Activated effector memory CD4-positive, alpha-beta T cell treated with anti-CD3 and anti-CD28 coated beads, Interleukin-2, amount 50 U/mL, for 16 hours (primary cell): ENCODE results near the gene RSRC1.

ENCODE experiments used
- DNase-seq: peaks from one replicate; pipeline ENCODE4 v3.0.0-alpha.2; 2020

Gene RSRC1

DNA sequence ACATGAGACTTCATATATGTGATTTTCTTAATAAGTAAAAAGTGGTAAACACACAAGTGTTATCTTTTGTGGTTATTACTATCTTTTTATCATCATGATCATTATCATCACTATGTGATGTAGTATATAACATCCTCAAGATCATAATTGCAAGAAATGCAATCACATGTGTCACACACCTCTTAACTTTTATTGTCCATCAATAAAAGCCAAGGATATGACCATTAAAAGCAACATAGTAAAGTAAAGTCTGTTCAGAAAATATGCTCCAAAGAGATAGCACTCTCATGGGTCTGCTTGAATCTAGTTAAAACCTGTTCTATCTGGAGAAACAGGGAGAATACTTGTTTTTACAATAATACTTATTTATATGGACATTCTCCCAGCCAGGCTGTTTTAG is 308.1 kb downstream of the RSRC1 start:
- DNase-seq, result no peak

- DNase-seq, result no peak
Measured at GRCh38 chr3:158419820-158420653, 310.1 kb downstream of the RSRC1 start.

- DNase-seq, result no peak
Measured at GRCh38 chr3:158420654-158421396, 310.9 kb downstream of the RSRC1 start.

DNA sequence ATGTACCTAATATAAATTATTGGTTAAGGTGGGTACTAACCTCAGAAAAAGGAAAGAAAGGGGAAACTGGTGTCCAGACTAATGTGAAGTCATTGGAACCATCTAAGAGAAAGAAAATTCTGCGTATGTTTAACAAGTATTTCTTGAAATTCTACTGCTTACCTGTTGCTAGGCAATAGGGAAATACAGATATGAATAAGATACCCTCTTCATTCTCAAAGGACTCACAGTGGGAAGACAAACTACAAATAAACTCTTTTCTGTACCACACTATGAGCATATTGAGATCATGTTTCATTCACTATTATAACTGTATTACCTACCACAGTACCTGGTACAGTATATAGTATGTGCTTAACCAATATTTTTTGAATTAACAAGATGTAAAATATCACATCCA is 320.6 kb downstream of the RSRC1 start:
- no peak for DNase-seq

DNA sequence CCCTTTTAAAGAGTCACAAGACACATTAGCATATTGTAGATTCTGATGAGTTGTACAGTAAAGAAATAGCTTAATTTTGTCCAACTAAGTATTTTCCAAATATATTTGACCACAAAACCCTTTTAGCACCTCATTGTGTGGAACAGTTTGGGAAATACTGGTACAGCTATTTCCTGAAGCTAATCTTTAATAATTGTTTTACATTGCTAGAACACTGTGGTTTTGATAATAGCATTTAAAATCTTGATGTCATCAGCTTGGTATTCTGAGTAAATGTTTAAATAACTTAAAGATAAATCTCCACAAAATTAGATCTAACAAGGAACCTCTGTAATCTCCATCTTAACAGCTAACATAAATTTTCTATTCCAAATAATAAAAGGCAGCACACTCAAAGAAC is 321.1 kb downstream of the RSRC1 start:
- DNase-seq, result no peak

DNA sequence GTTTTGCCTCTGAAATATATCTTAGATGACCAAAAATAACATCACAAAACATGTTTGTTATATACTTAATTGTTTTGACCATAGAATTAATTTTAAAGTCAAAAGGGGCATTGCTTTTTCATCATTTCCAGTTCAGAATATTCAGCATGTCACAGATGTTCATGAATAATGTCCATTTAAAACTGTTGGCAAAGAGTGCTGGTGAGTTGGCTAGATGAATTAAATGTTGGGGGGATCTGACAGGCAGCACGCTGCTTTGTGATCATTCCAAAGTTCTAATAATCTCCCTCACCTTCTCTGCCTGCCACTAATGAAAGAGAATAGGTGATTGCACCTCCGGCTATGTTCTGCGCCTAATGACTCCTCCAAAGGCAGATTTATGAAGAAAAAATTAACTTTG is 321.9 kb downstream of the RSRC1 start:
- no peak for DNase-seq

DNA sequence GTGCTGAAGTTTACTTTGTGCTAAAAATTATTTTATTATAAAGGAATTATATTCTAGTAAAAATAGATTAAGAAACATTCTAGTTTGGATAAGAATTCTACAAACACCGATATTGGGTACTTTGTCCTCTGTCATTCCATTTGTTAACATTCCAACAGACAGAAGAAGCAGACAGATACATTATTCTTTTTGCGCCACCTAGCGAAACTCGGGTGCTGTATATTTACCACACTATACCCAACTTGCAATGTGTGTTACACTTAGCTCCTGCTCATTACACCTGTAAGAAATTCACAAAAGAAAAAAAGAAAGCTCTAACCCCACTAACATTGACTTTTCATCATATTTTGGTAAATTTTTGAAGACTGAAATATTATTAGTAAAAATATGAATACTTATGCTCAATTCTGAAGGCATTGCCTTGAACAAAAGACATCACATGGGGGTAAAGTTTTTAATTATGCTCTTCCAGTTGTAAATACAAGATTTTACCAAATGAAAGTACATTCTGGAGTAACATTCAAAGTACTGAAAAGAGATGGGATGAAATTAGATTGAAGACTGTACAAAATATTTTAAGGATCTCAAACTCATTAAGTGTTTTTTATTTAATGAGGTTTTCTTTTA is 324.6 kb downstream of the RSRC1 start:
- DNase-seq, result no peak

DNA sequence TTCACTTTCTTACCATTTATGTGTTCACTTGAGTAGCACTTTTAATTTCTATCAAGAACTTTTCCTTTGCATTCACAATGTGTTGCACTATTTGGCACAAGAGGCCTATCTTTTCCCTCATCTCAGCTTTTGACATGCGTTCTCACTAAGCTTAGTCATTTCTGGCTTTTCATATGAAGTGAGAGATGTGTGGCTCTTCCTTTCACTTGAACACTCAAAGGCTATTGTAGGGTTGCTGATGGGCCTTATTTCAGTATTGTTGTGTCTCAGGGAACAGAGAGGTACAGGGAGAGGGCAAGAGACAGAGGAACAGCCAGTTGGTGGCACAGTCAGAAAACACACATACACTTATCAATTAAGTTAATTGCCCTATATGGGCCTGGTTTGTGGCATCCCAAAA is 333.7 kb downstream of the RSRC1 start:
- no peak for DNase-seq

GRCh38 chr3:158447408-158447807 is 337.5 kb downstream of the RSRC1 start:
- no peak for DNase-seq

GRCh38 chr3:158451405-158452055 is 341.6 kb downstream of the RSRC1 start:
- no peak for DNase-seq

- no peak for DNase-seq
Measured at GRCh38 chr3:158452334-158452733, 342.4 kb downstream of the RSRC1 start.

GRCh38 chr3:158453004-158453403 is 343.1 kb downstream of the RSRC1 start:
- no peak for DNase-seq

DNA sequence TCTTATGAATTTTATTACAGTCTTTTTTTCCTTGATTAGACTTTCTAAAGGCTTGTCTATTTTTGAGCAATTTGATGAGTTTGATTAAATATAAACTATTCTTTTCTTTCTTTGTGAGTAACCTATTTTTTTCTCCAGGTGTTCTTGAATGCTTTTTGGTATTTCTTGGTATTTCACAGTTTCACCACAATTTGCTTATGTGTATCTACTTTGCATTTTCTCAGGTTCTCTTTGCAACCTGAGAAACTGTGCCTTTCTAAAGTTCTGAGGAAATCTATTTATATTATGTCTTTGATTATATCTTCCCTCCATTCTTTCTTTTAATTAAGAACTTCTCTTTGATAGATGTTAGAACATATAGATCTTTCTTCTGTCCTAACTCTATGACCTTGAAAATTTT is 344.0 kb downstream of the RSRC1 start:
- no peak for DNase-seq

DNA sequence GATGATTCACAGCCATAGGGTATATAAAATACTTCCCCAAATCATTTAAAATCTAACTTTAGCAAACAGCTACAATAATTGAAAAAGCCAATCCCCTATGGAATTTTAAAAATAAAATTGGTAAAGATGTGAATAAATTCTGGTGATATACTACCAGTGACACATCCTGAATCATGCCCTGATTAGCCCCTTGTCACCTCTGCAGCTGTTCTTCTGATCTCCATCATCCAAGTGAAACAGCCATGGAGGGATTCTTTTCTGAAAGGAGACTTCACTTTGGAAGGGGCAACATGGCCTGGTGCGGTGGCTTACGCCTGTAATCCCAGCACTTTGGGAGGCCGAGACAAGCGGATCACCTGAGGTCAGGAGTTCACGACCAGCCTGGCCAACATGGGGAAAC is 345.5 kb downstream of the RSRC1 start:
- no peak for DNase-seq

DNA sequence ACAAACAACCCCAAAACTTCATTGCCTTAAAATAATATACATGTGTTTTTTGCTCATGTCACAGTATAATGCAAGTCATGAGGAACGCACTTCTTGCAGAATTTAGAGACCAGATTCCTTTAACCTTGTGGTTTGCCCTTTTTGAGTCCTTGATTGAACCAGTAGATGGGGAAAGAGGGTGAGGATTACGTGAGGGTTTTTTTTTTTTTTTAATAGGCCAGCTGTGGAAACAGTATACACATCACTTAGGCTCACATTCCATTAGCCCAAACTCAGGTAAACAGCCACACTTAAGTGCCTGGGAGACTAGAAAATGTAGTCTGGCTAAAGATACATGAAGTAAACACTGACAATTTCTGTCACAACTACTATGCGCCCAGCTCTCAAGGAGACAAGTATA is 346.2 kb downstream of the RSRC1 start:
- DNase-seq, result no peak

DNA sequence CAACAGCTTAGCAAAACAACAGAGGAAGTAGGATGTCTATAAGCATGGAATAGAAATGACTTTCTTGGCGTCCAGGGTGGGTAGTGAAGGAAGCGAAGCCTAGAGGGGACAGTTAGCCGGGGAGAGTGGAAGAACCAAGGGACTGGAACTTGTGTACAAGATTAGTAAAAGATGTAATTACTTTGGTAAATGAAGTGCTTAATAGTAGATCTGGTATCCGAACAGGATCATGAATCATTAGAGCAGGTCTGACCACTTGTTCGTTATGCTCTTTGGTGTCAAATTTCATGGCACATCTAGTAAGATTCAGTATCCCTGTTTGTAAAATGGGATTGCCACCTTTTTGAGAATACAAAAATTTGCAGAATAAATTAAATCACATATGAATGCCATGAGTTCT is 348.6 kb downstream of the RSRC1 start:
- no peak for DNase-seq

DNA sequence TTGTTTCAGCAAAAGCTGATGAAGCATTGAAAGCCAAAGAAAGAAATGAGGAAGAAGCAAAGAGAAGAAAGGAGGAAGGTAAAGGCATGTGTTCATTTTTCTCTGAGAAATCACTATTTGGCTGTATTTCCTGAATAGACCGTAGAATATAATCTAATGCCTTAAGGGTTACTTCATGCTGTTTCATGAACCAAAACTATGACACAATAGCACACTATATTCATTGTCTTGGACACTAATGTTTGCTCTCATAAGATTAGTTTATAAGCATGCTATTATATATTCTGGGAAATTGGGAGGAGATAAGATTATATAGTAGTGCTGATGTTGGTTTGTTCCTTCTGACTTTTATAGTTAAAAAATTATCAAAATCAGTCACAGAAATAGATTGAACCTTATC is 351.0 kb downstream of the RSRC1 start:
- DNase-seq, result no peak

- no peak for DNase-seq
Measured at GRCh38 chr3:158463556-158463955, 353.7 kb downstream of the RSRC1 start.

GRCh38 chr3:158465074-158465473 is 355.2 kb downstream of the RSRC1 start:
- no peak for DNase-seq

- no peak for DNase-seq
Measured at GRCh38 chr3:158470944-158471638, 361.2 kb downstream of the RSRC1 start.

DNA sequence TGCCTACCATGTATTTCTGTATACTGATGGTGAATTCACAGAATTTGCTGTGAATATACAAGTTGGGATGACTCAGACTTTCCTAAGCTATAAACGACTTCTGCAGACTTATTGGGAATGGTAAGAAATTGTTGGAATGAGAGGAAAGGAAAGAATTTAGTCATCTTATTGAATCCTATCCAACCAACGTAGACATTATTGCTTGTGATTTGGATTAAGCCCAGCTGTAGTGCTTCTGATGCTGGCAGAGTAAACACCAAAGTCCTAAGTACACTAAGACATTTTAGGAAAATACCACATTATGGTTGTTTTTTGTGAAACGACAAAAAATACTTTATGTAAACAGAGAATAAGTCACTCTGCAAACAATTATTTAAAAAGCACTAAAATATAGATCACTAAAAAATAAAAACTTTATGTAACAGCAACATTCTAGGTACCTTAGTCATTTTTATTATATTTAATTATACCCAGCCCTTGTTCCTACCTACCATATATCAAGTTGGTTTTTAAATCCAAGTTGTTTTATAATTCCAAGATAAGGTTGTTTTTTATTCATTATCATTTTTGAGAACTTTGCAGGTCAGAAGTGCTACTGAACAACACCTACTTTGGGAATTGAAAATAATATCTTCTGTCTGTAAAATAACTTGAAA is 361.9 kb downstream of the RSRC1 start:
- DNase-seq, result no peak

DNA sequence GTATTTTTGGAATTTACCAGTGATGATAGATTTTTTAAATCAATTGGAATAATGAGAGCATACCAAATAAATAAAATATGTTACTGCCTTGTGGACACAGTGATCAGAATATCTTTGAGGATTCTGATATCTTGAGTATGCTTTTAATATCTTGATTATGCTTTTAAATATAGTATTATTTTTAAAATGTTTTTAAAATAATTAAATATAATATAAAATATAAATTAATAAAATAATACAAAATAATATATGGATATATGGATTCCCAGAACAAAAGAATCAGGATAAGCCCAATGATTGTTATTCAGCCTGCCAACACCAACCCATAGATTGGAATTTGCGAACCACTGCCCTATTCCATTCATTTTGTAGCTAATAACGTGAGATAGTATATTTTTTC is 369.2 kb downstream of the RSRC1 start:
- no peak for DNase-seq
